Right lobe of liver (tissue), 6 donors: ENCODE results near the gene FAM120C. TPM values are rescaled to one million over a fixed set of nuclear protein-coding genes. Genes with fewer than 3 reads are reported as not detected.

ENCODE experiments used
- ATAC-seq, 4 donors: fragments of 200-7000 bp; cut with Tn5 transposase; one replicate each; pipeline ENCODE4 v1.9.1; 2020; ENCODE audit warnings: mild to moderate bottlenecking in 4 of 4, moderate library complexity in 4 of 4
- DNase-seq, 3 donors: peaks; one replicate each; pipeline ENCODE4 v3.0.0-alpha.2; 2020
- H3K27ac ChIP-seq, 3 donors: fragments of 200-600 bp; one replicate each; pipeline ENCODE4 v1.8.0; 2022
- H3K27me3 ChIP-seq, 2 donors: fragments of 200-600 bp; one replicate each; pipeline ENCODE4 v1.8.0; 2022
- H3K36me3 ChIP-seq, 4 donors: fragments of 200-600 bp; sonication (generic) in 1 of 4; one replicate each; pipeline versions ENCODE4 v1.5.1 to v1.8.0; 2017 to 2022; ENCODE audit warnings: control low read depth in 1 of 4
- H3K4me1 ChIP-seq, 4 donors: fragments of 200-600 bp; sonication (generic) in 1 of 4; one replicate each; pipeline versions ENCODE4 v1.5.1 to v1.8.0; 2017 to 2022; ENCODE audit warnings: control low read depth in 1 of 4
- H3K4me3 ChIP-seq, 3 donors: fragments of 200-600 bp; one replicate each; pipeline ENCODE4 v1.8.0; 2022
- H3K9me3 ChIP-seq, 4 donors: fragments of 200-600 bp; sonication (generic) in 1 of 4; one replicate each; pipeline versions ENCODE4 v1.5.1 to v1.8.0; 2017 to 2022; ENCODE audit warnings: control low read depth in 1 of 4
- CTCF ChIP-seq, 4 donors: fragments of 200-600 bp in 3 of 4; fragments of 450-650 bp in 1 of 4; IDR thresholded peaks; one replicate each; pipeline versions ENCODE4 v1.5.1 to v1.8.0; 2016 to 2022; ENCODE audit warnings: antibody characterized with exemption in 4 of 4, mild to moderate bottlenecking in 2 of 4
- POLR2A ChIP-seq: fragments of 450-650 bp; IDR thresholded peaks from one replicate; pipeline ENCODE4 v1.6.1; 2017; ENCODE audit warnings: antibody characterized with exemption, mild to moderate bottlenecking
- WGBS: methylation state at CpG from one replicate; pipeline ENCODE4 v1.1.6; 2018; ENCODE audit warnings: low coverage, low lambda C conversion rate; ENCODE audit not compliant: insufficient coverage; ENCODE audit errors: missing lambda C conversion rate; 5-methylcytosine and 5-hydroxymethylcytosine counted together
- intact Hi-C, 2 donors: fragments of 100-400 bp; cut with DNase I; formaldehyde crosslinking; loops; one replicate each; pipeline versions ENCODE4 v1.11.2 to v1.14.1; 2022
- total RNA-seq, 6 experiments: library from RNA; depleted of rRNA in 2 of 6; stranded (reverse); fragments of >200 nt in 2 of 6; fragmentation: NEBNext Ultra II Directional in 3 of 6; extraction: Animal tissue kit (Norgen Biotek cat#: 25700) in 3 of 6; gene quantifications; one replicate each; pipeline versions ENCODE4 v1.1.0 to v1.2.4, GENCODE V29; 2016 to 2023
- donor health status: DM: no; HTN: yes; CAD: no.
- donor health status: DM: no; HTN: no; CAD: no.
- donor health status: DM: no; HTN: no; CAD: no.
- donor health status: DM: no; HTN: yes; CAD: no.
- donor health status: DM: no; HTN: yes; CAD: no.

FAM120C gene
- total RNA-seq, 6 experiments from 2014 or later, result 2.9 to 5.0 (median 4.3) TPM

- TF ChIP-seq POLR2A, result no peak
- no peak for TF ChIP-seq CTCF (IDR thresholded peaks at IDR 0.05)
- Histone ChIP-seq H3K4me3 (no peak overlapping the region), H3K27ac (no peak overlapping the region), H3K27me3 (no peaks in the 10 kb centered on the region), H3K9me3 (no peaks in the 10 kb centered on the region), H3K4me1 (no peaks in the 10 kb centered on the region), H3K36me3 (no peaks in the 10 kb centered on the region)
- WGBS, result 92% methylated on average over 2 of the region's 3 CpGs
- intact Hi-C loops, result no loop called here
- no peak for DNase-seq
- ATAC-seq, result no peak
Measured at GRCh38 chrX:54064564-54064963, 118.5 kb downstream of the FAM120C start.

GRCh38 chrX:54063361-54063760 is 119.7 kb downstream of the FAM120C start:
- no peaks in the 10 kb centered on the region for H3K4me1 ChIP-seq
- TF ChIP-seq POLR2A (no peak), CTCF (IDR thresholded peaks at IDR 0.05) (no peak)
- ATAC-seq (no peak), DNase-seq (no peak)
- WGBS, result 70% methylated on average over 2 of the region's 2 CpGs
- no peaks in the 10 kb centered on the region for H3K27me3 ChIP-seq
- no peak overlapping the region for H3K27ac ChIP-seq
- H3K9me3 ChIP-seq, result no peaks in the 10 kb centered on the region
- no peak overlapping the region for H3K4me3 ChIP-seq
- H3K36me3 ChIP-seq, result no peaks in the 10 kb centered on the region
- intact Hi-C loops, result no loop called here

- 11% methylated on average over 2 of the region's 3 CpGs for WGBS
- Histone ChIP-seq H3K9me3 (no peaks in the 10 kb centered on the region), H3K36me3 (no peaks in the 10 kb centered on the region), H3K27ac (peak overlapping the region in 2 of 3 donors; percentile 57 to 60), H3K27me3 (no peaks in the 10 kb centered on the region), H3K4me3 (no peak overlapping the region), H3K4me1 (peaks cover 0 to 29% (median 4%) of the 10 kb centered on the region in 4 donors)
- TF ChIP-seq CTCF (IDR thresholded peaks at IDR 0.05), result no peak
- no peak for TF ChIP-seq POLR2A
- ATAC-seq (peak; percentile 56 to 78 (median 66)), DNase-seq (peak in 2 of 3 donors; percentile 27 to 66)
- intact Hi-C loops, result no loop called here
Measured at GRCh38 chrX:54049801-54050200, 133.3 kb downstream of the FAM120C start.

- TF ChIP-seq CTCF (IDR thresholded peaks at IDR 0.05), result no peak
- TF ChIP-seq POLR2A, result no peak
- Histone ChIP-seq H3K27ac (peak overlapping the region in 2 of 3 donors; percentile 26 to 90), H3K9me3 (no peaks in the 10 kb centered on the region), H3K27me3 (no peaks in the 10 kb centered on the region), H3K36me3 (no peaks in the 10 kb centered on the region), H3K4me3 (no peak overlapping the region), H3K4me1 (peaks cover 0 to 29% (median 4%) of the 10 kb centered on the region in 4 donors)
- intact Hi-C loops, result no loop called here
- 43% methylated on average over 1 of the region's 1 CpG for WGBS
- no peak for DNase-seq
- ATAC-seq, result no peak
Measured at GRCh38 chrX:54048412-54048811, 134.6 kb downstream of the FAM120C start.
